LoVo (cell line): ENCODE data around the gene FOXJ1.
A peak's percentile ranks its signal among the peaks of the same experiment; 100 is the strongest.

ENCODE experiments used
- DNase-seq: peaks from one replicate; pipeline ENCODE4 v3.0.0-alpha.2; 2016; ENCODE audit warnings: low spot score

Gene FOXJ1

DNA sequence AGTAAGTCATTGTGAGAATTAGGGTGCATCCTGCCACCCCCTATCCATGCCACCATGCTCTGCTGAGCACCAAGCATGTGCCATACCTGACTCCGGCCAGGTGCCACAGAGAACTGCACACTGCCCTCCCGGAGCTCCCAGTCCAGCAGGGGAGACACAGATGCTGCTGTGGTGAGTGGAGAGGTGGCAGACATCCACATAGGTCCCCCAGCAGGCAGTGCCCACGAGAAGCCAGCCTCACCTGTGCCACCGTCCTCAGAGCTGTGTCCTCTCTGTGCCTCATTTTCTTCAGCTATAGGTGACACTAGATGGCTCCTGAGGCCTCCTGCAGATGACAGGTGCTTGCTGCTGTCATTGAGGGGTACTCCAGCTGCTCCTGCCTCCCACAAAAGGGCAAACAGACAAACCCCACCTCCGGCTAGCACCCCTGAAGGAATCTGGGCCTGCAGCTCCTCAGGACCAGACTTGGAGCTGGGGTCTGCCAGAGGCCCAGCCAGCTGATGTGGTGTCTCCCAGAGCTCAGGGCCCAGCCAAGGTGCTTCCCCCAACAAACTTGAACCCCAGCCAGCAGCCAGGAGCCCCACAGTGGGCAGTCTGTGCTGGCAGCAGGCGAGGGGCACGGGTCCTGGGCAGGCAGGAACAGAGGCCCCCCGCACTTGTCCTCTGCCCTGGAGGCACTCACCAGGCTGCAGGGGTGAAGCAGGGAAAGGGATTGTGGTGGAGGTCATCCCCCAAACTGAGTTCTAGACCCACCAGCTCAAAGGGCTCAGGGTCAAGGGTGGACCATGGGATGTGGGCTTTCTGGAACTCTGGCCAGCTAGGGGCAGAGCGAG lies 17.1 kb downstream of the FOXJ1 start:
- no peak for DNase-seq

DNA sequence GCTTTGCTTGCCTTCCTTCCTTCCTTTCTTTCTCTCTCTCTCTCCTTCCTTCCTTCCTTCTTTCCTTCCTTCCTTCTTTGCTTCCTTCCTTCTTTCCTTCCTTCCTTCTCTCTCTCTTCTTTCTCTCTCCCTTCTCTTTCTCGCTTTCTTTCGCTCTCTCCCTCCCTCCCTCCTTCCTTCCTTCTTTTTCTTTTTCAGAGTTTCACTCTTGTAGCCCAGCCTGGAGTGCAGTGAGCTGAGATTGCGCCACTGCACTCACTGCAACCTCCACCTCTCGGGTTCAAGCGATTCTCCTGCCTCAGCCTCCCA lies 17.9 kb downstream of the FOXJ1 start:
- no peak for DNase-seq

DNA sequence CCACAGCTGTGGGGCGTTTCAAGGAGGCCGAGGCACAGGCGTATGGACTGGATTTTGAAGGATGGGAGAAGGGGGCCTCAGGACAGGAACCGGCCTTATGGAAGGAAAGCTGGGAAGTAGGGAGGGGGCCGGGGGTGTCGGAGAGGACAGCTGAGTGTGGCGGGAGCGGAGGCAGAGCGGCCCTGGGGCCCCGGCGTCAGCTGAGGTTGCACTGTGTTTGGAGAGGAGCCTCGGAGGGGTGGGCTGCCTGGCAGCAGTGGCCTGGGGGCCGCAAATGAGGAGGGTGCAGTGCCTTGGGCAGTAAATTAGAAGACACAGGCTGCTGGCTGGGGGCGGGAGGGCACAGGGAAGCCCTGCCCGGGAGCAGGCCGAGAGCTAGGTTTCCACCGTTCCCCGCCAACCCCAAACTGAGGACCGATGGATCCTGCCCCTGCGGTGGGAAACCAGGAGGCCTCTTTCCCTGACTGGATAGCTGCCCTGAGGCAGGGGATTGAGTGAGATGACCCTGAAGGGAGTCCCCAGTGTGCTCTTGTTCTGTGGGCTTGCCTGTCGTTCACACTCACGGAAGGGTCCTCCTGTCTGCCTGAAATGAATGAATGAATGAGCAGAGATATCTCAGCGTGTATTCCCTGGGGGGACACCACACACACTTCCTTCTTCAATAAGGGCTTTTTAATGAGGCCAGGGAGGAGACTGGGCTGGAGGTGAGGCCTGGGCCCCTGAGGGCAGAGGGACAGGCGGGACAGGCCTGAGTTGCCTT lies 18.4 kb downstream of the FOXJ1 start:
- no peak for DNase-seq

DNA sequence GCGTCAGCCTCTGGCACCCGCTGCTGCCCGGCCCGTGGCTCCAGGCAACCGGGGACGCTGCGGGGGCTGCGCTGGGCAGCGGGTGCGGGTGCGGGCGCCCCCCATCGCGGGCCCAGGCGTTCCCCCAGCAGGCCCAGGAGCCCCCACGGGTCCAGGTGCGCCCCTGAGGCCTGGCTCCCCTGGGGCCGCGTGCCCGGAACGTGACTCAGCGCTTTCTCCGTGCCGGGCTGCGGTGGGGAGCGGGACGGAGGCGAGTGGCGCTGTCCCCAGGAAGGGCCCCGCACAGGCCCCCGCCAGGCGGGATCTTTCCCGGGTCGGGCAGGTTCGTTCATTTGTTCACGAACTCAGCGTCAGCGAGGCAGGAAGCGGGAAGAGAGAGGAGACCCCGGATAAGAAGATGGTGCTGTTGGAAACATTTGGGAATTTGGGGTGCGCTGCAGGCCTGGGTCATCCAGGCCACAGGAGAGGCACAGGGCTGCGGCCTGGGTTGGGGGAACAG lies 19.1 kb downstream of the FOXJ1 start:
- no peak for DNase-seq

DNA sequence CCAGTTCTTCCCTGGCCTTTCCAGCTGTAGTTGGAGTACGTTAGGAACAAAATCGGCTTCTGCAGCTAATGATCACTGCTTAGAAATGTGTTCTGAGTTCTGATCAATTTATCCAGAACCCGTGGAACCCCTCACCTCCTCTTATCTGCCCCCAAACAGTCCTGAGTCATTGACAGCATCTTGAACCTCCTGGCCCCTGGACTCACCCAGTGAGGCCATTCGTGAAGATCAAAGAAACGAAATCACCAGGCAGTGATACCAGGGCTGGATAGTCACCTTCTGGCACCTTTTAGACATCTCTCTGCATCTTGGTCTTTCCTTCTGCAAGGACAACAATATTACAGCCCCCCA lies 20.4 kb downstream of the FOXJ1 start:
- DNase-seq: no peak

DNA sequence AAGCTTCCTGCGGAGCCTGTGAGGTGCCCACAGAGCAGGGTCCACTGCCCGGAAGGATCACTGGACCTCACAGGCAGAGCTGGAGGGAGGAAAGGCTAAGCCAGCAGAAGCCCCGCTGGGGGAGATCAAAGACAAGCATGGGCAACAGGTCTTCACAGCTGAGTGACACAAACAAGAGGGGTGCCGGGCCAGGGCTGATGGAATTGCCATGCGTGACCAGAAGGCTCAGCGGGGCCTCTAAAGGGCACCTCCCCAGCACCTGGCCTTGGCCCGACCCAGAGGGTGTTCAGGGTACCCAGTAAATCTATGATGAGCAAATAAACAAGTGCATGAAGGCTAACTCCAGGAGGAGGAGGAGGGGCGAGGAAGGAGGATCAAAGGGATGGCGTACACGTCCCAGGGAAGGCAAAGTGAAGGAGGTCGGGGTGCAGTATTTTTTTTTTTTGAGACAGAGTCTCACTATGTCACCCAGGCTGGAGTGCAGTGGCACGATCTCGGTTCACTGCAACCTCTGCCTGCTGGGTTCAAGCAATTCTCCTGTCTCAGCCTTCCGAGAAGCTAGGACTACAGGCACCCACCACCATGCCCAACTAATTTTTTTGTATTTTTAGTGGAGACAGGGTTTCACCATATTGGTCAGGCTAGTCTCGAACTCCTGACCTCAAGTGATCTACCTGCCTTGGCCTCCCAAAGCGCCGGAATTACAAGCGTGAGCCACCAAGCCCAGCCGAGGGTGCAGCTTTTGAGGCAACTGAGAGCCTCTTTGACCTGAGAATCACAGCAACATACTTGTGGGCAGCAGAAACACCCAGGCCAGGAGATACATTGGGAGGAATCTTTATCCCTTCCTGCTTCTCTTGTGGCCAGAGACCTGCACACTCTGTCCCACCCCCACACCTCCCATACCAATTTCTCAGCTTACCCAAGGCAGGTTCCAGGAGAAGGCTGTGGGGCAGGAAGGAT lies 21.4 kb downstream of the FOXJ1 start:
- no peak for DNase-seq

DNA sequence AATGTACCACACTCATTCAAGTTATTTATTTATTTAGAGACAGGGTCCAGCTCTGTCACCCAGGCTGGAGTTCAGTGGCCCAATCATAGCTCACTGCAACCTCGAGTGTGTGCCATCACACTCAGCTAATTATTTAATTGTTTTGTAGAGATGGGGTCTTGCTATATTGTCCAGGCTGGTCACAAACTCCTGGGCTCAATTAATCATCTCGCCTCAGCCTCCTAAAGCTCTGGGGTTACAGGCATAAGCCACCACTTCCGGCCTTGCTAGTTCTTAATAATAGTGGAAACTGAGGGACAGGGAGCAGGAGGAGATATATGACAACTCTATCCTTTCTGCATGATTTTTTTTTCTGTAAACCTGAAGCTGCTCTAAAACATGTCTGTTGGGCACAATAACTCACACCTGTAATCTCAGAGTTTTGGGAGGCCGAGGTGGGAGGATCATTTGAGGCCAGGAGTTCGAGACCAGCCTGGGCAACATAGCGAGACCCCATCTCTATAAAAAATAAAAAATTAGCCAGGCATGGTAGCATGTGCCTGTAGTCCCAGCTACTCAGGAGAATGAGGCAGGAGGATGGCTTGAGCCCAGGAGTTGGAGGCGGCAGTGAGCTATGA lies 25.8 kb downstream of the FOXJ1 start:
- no peak for DNase-seq

DNA sequence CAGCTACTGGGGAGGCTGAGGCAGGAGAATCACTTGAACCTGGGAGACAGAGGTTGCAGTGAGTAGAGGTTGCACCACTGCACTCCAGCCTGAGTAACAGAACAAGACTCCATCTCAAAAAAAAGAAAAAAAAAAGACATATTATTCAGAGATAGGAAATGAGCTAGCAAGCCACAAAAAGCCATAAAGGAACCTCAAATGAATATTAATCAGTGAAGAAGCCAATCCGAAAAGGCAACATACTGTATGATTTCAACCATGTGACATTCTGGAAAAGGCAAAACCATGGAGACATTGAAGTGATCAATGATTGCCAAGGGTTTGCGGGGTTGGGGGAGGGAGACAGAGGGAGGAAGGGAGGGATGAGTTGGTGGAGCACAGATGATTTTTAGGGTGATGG lies 29.1 kb downstream of the FOXJ1 start:
- no peak for DNase-seq

DNA sequence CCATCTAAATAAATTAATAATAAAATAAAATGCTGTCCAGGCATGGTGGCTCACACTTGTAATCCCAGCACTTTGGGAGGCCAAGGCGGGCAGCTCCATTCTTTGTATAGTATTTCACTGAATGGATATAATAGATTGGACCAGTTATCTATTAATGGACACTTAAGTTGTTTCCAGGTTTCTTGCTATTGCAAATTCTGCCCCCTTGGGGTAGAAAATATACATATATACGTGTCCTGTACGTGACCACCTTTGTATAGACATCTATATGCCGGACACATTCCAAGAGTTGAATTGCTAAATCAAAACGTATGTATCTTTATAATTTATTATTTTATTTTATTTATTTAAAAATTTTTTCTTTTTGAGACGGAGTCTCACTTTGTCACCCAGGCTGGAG lies 33.5 kb downstream of the FOXJ1 start:
- DNase-seq: peak; percentile 16

DNA sequence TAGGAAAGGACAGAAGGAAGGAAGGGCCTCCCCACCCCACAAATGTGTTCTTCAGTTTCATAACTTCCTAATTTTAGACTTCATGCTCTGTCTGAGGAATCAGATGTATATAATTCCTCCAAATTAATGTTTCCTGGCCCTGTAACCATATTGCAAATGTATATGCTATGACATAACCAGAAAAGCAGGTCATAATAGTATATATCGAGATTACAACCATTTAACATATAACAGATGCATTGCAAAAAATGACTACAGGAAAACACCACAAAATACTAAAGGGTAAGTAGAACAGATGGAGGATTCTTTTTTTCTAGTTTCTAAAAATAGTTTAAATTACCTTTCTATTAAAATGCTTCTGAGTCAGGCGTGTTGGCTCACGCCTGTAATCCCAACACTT lies 34.3 kb downstream of the FOXJ1 start:
- DNase-seq: no peak

DNA sequence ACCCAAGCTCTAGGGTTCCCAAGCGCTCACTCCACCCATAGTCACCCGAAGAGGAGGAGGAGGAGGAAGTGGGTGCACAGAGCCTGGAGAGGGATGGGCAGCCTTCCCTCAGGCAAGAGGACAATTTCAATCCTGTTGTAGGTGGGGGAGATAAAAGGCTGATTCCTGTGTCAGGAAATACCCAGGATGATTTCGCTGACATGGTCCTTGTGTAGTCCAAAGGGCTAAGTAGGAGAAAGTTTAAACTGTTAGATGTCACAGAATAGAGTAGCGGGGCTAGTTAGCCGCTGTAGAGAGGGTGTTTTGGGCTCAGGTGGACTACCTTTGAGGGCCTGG lies 36.2 kb downstream of the FOXJ1 start:
- peak; percentile 10 for DNase-seq

DNA sequence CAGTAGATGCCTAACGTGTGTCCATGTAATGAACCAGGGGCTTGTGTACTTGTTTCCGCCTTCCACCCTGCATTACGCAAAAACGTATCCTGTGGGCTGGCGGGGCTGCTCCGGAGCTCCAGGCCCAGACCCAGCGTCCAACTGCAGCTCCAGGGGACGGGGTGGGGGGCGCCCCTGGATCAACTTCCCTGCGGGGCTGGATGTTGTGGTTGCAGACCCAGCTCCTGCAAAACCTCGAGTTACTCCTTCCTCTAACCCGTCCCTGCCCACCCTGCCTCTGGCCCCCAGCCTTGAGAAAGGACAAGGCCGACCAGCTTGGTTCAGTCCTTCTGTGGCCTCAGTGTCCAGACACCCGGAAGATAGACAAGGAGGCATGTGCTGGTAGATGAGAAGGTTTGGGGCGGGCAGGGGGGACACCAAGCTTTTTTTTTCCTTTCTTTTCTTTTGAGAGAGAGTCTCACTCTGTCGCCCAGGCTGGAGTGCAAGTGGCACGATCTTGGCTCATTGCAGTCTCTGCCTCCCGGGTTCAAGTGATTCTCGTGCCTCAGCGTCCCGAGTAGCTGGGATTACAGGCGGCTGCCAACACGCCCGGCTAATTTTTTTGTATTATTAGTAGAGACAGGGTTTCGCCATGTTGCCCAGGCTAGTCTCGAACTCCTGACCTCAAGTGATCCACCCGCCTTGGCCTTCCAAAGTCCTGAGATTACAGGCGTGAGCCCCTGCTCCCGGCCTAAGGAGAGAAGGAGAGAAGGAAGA lies 36.7 kb downstream of the FOXJ1 start:
- DNase-seq: no peak

DNA sequence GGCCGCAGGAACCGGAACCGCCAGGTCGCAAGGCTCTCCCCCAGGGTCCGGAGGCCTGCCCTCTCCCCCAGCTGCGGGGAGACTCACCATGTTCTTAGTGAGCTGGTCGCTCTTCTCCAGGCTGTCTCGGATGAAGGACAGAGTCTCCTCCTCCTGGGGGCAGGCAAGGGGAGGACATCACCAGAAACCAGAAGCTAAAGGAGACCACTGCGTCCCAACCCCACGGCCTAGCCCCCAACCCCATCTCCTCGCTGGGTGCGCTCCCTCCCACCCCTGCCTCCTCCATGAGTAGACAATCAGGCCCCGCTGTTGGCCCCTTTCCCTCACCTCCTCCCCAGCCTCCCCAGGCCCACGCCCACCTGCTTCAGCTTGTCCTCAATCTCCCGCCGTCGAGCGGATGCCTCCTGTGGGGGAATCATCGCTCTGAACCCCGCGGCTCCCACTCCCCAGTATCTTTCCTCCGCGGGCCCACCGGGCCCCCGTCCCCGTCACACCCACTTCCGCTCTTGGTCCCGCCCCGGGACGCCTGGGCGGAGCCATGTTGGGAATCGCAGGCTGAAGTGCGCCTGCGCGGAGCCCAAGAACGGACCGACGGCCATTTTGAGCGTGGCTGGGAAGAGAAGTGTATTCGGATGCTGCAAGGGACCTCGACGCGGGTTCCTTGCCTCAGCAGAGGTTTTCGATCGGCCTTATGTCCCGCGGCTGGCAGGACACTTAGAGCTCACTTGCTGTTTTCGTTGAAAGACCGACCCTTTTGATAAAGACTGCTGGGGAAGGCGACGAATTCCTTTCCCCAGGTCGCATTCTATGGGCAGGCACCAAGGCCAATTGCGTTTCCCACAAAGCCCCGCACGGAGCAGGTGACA lies 37.5 kb downstream of the FOXJ1 start, which contains the start of gene EXOC7:
Gene EXOC7, minus strand, starts transcription at position 514 of the 866 bp plus-strand sequence. Its CDS starts 95 bp downstream, at position 419.
- peak; percentile 97 for DNase-seq

DNA sequence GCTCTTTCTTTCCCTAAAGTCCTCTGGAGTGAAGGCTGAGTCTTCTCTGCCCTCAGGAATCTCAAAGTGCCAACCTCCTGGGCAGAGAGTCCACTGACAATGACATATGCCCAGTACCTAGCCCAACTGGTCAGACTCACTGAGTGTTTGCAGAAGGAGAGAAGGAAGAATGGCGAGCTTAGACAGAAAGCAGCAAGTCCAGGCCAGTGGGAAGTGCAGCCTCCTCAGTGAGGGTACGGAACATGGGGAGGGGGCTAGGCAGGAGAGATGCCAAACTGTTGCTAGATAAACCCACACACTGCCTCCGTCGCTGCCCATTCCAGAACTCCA lies 38.1 kb downstream of the FOXJ1 start:
- DNase-seq: no peak

DNA sequence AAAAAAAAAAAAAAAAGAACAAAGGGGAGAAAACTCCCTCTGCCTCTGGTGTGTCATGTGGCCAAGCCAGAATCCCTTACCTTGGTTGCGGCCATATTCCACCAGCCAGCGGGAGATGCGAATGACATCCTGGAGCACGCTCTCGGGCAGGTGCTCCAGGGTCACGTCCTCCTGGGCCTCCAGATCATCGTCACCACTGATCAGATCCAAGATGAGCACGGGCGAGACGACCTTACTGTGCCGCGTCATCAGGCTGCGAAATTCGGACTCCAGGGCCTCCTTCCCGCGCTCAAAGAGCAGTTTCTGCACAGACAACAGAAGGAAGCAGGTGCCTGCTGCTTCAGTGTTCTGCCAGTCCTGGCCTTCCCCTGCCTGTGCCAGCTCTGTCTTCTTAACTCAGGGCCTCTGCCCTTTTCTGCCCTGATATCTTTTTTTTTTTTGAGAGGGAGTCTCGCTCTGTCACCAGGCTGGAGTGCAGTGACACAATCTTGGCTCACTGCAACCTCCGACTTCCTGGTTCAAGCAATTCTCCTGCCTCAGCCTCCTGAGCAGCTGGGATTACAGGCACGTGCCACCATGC lies 43.2 kb downstream of the FOXJ1 start:
- no peak for DNase-seq

DNA sequence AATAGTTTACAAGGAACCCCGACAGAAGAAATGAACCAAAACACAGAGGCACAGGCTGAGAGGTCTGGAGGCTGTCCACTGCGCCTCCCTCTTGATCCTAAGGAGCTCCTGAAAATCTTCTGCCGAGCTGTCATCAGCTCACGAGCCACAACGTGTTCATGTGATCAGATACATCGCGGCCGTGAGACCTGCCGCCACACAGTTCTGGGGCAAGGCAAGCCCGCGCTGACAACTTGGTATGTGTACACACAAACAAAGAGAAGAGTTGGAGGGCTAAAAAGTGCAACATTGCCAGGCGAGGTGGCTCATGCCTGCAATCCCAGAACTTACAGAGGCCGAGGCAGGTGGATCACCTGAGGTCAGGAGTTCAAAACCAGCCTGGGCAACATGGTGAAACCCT lies 45.1 kb downstream of the FOXJ1 start:
- no peak for DNase-seq

DNA sequence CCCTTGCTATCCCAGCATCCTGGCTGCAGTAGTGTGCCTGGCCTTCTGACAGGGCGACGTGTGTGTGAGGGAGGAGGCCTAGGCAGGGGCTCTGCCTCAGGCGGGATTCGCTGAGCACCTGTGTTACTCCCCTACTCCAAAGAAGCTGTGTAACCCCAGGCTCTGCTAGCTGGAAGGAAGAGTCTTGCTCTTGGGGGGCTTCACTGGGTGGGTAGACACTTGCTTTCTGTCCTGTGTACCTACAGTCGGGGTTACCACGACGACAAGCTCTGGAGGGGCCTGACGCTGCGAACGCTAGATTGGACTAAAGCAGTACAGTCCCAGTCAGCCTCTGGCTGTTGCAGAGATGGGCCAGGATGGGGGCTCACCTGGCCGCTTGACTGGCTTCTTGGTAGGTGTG lies 47.0 kb downstream of the FOXJ1 start:
- no peak for DNase-seq

DNA sequence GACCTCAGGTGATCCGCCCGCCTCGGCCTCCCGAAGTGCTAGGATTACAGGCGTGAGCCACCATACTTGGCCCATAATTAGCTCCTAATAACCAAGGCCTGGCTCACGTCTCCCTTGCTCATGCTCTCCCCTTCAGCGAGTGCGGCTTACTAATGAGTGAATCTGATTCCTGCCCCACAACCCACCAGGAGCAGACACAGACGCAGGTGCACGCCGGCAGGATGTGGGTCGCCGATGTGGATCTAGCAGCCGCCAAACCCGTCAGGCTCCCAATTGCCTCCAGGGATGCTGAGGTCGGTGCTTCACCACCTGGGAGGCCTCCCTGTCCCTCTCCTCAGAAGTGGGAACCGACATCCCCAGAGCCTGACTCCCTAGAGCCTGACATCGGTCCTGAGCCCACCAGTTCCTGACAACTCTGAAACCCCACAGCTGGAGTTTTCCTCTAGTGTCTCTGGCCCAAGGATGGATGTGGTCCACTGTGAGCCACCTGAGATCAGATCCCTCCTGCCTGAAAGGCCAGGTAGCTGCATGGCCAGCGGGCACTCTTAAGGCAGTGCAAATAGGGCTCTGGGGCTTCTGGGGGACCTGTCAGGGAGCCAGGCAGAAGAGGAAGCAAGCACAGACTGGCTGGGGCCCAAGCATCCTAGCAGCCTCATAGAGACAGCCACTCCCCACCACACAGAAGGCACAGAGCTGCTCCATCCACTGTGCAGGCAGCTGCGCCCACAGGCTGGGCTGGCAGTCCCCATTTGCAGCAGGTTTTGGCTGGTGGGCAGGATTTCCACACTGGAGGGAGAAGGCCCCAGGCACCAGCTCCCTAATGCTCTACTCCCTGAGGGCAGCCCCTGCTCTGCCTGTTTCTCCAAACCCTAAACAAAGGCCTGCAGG lies 48.3 kb downstream of the FOXJ1 start:
- DNase-seq: no peak
